HUES48 (cell line): ENCODE data around the gene UQCC5.

Source experiments
- H3K27ac ChIP-seq: one replicate; pipeline ENCODE4 v1.7.0; 2013; ENCODE audit warnings: low read depth, low read length, inconsistent platforms
- H3K27me3 ChIP-seq: 2 replicates; pipeline ENCODE4 v1.6.1; 2013; ENCODE audit warnings: mild to moderate bottlenecking, low read length; ENCODE audit not compliant: control insufficient read depth, insufficient read depth
- H3K36me3 ChIP-seq: 2 replicates; pipeline ENCODE4 v1.6.1; 2013; ENCODE audit warnings: low read length; ENCODE audit not compliant: control insufficient read depth, insufficient read depth
- H3K4me1 ChIP-seq: 2 replicates; pipeline ENCODE4 v1.6.1; 2013; ENCODE audit warnings: mild to moderate bottlenecking, low read length; ENCODE audit not compliant: control insufficient read depth, insufficient read depth
- H3K4me3 ChIP-seq: 2 replicates; pipeline ENCODE4 v1.5.1; 2013; ENCODE audit warnings: mild to moderate bottlenecking, low read depth, low read length
- H3K9ac ChIP-seq: 2 replicates; pipeline ENCODE4 v1.6.1; 2013; ENCODE audit warnings: mild to moderate bottlenecking, low read depth, low read length, moderate library complexity
- H3K9me3 ChIP-seq: 2 replicates; pipeline ENCODE4 v1.6.1; 2013; ENCODE audit warnings: low read length; ENCODE audit not compliant: control insufficient read depth, insufficient read depth

The UQCC5 gene

GRCh38 chr3:52558436-52558835 is 22.0 kb downstream of the UQCC5 start:
- H3K27me3 ChIP-seq, result no peaks in the 10 kb centered on the region
- H3K4me3 ChIP-seq, result no peak overlapping the region
- H3K27ac ChIP-seq, result no peak overlapping the region
- no peaks in the 10 kb centered on the region for H3K9me3 ChIP-seq
- peaks cover 10% of the 10 kb centered on the region; the same call in 1 of the 2 replicates for H3K4me1 ChIP-seq
- H3K9ac ChIP-seq, result no peak overlapping the region
- H3K36me3 ChIP-seq, result peaks cover 75% of the 10 kb centered on the region

GRCh38 chr3:52561028-52561747 is 24.8 kb downstream of the UQCC5 start:
- H3K27me3 ChIP-seq, result no peaks in the 10 kb centered on the region
- peaks cover 10% of the 10 kb centered on the region; the same call in 1 of the 2 replicates for H3K4me1 ChIP-seq
- peaks cover 67% of the 10 kb centered on the region for H3K36me3 ChIP-seq
- H3K9ac ChIP-seq, result no peak overlapping the region
- no peak overlapping the region for H3K4me3 ChIP-seq
- H3K9me3 ChIP-seq, result no peaks in the 10 kb centered on the region
- H3K27ac ChIP-seq, result no peak overlapping the region

- H3K4me3 ChIP-seq, result no peak overlapping the region
- H3K36me3 ChIP-seq, result peaks cover 51% of the 10 kb centered on the region
- no peaks in the 10 kb centered on the region for H3K4me1 ChIP-seq
- H3K27me3 ChIP-seq, result no peaks in the 10 kb centered on the region
- no peak overlapping the region for H3K9ac ChIP-seq
- H3K9me3 ChIP-seq, result no peaks in the 10 kb centered on the region
- no peak overlapping the region for H3K27ac ChIP-seq
These were observed 27.6 kb downstream of the UQCC5 start for GRCh38 chr3:52563984-52564383.

GRCh38 chr3:52568069-52568468 is 31.7 kb downstream of the UQCC5 start:
- Histone ChIP-seq H3K4me1 (no peaks in the 10 kb centered on the region), H3K27ac (no peak overlapping the region), H3K4me3 (no peak overlapping the region), H3K27me3 (no peaks in the 10 kb centered on the region), H3K36me3 (peaks cover 28% of the 10 kb centered on the region), H3K9me3 (no peaks in the 10 kb centered on the region), H3K9ac (no peak overlapping the region)

GRCh38 chr3:52570076-52570475 is 33.7 kb downstream of the UQCC5 start:
- no peaks in the 10 kb centered on the region for H3K4me1 ChIP-seq

GRCh38 chr3:52572221-52572620 is 35.8 kb downstream of the UQCC5 start:
- Histone ChIP-seq H3K36me3 (peaks cover 45% of the 10 kb centered on the region), H3K9me3 (no peaks in the 10 kb centered on the region)

More at GRCh38 chr3:52570076-52570475, 33.7 kb downstream of the UQCC5 start:
- Histone ChIP-seq H3K27ac (no peak overlapping the region), H3K36me3 (peaks cover 32% of the 10 kb centered on the region), H3K27me3 (no peaks in the 10 kb centered on the region), H3K4me3 (no peak overlapping the region), H3K9ac (no peak overlapping the region), H3K9me3 (no peaks in the 10 kb centered on the region)

GRCh38 chr3:52574056-52574965 is 37.9 kb downstream of the UQCC5 start:
- no peaks in the 10 kb centered on the region for H3K9me3 ChIP-seq
- H3K9ac ChIP-seq, result no peak overlapping the region
- H3K27me3 ChIP-seq, result no peaks in the 10 kb centered on the region
- H3K4me3 ChIP-seq, result no peak overlapping the region
- no peak overlapping the region for H3K27ac ChIP-seq
- no peaks in the 10 kb centered on the region for H3K4me1 ChIP-seq
- H3K36me3 ChIP-seq, result peaks cover 64% of the 10 kb centered on the region

More at GRCh38 chr3:52572221-52572620, 35.8 kb downstream of the UQCC5 start:
- no peaks in the 10 kb centered on the region for H3K27me3 ChIP-seq
- H3K4me1 ChIP-seq, result no peaks in the 10 kb centered on the region
- H3K27ac ChIP-seq, result no peak overlapping the region
- H3K4me3 ChIP-seq, result no peak overlapping the region
- H3K9ac ChIP-seq, result no peak overlapping the region
